H9 (cell line): Measurements from ENCODE around the gene ABHD17C. TPM values are rescaled to one million over a fixed set of nuclear protein-coding genes. Genes with fewer than 3 reads are reported as not detected.

Experiments
- DNase-seq: peaks from one replicate; pipeline ENCODE4 v3.0.0-alpha.2; 2017
- H2AFZ ChIP-seq: one replicate; pipeline ENCODE4 v1.6.1; 2013; ENCODE audit warnings: mild to moderate bottlenecking, low read length, control low read depth, moderate library complexity
- H2AK5ac ChIP-seq: 2 replicates; pipeline ENCODE4 v1.6.1; 2013; ENCODE audit warnings: low read length, control low read depth, mixed read lengths; ENCODE audit not compliant: insufficient read length
- H2BK120ac ChIP-seq: one replicate; pipeline ENCODE4 v1.6.1; 2013; ENCODE audit warnings: low read depth, mild to moderate bottlenecking, low read length, control low read depth, inconsistent platforms; ENCODE audit not compliant: poor library complexity, severe bottlenecking
- H2BK12ac ChIP-seq: 2 replicates; pipeline ENCODE4 v1.6.1; 2013; ENCODE audit warnings: low read length, control low read depth, mixed read lengths, low read depth; ENCODE audit not compliant: insufficient read length
- H2BK15ac ChIP-seq: 2 replicates; pipeline ENCODE4 v1.6.1; 2013; ENCODE audit warnings: low read depth, low read length, control low read depth
- H2BK20ac ChIP-seq: one replicate; pipeline ENCODE4 v1.6.1; 2013; ENCODE audit warnings: low read depth, mild to moderate bottlenecking, low read length, control low read depth, inconsistent platforms; ENCODE audit not compliant: poor library complexity, severe bottlenecking
- H2BK5ac ChIP-seq: 2 replicates; pipeline ENCODE4 v1.6.1; 2013; ENCODE audit warnings: low read length, control low read depth, mixed read lengths; ENCODE audit not compliant: insufficient read length
- H3K14ac ChIP-seq: 2 replicates; pipeline ENCODE4 v1.6.1; 2013; ENCODE audit warnings: low read length, control low read depth; ENCODE audit not compliant: insufficient read depth
- H3K18ac ChIP-seq: 2 replicates; pipeline ENCODE4 v1.6.1; 2013; ENCODE audit warnings: low read depth, mild to moderate bottlenecking, mixed read lengths, low read length, control low read depth; ENCODE audit not compliant: insufficient read length
- H3K23ac ChIP-seq: 2 replicates; pipeline ENCODE4 v1.6.1; 2013; ENCODE audit warnings: low read length, control low read depth, mixed read lengths, low read depth; ENCODE audit not compliant: insufficient read length
- H3K23me2 ChIP-seq: 2 replicates; pipeline ENCODE4 v1.6.1; 2013; ENCODE audit warnings: low read depth, mild to moderate bottlenecking, mixed read lengths, low read length, control low read depth; ENCODE audit not compliant: insufficient read length, poor library complexity, severe bottlenecking
- H3K27ac ChIP-seq: 2 replicates; pipeline ENCODE4 v1.5.1; 2013; ENCODE audit warnings: low read length, control low read depth, mixed read lengths, low read depth; ENCODE audit not compliant: insufficient read length
- H3K27me3 ChIP-seq: 2 replicates; pipeline ENCODE4 v1.6.1; 2013; ENCODE audit warnings: low read length, control low read depth, inconsistent platforms; ENCODE audit not compliant: insufficient read depth
- H3K4ac ChIP-seq: 2 replicates; pipeline ENCODE4 v1.6.1; 2013; ENCODE audit warnings: low read depth, mild to moderate bottlenecking, control low read depth, inconsistent platforms, low read length, moderate library complexity
- H3K4me1 ChIP-seq: 2 replicates; pipeline ENCODE4 v1.6.1; 2013; ENCODE audit warnings: low read length, control low read depth, inconsistent platforms; ENCODE audit not compliant: insufficient read depth
- H3K4me2 ChIP-seq: 2 replicates; pipeline ENCODE4 v1.6.1; 2013; ENCODE audit warnings: low read length, control low read depth, mixed read lengths; ENCODE audit not compliant: insufficient read length, insufficient read depth
- H3K56ac ChIP-seq: 2 replicates; pipeline ENCODE4 v1.6.1; 2013; ENCODE audit warnings: low read depth, mild to moderate bottlenecking, mixed read lengths, low read length, control low read depth; ENCODE audit not compliant: insufficient read length
- H3K79me1 ChIP-seq: 2 replicates; pipeline ENCODE4 v1.6.1; 2013; ENCODE audit warnings: low read depth, mild to moderate bottlenecking, moderate library complexity, low read length, control low read depth, inconsistent platforms; ENCODE audit not compliant: insufficient read depth, poor library complexity, severe bottlenecking
- H3K79me2 ChIP-seq: 2 replicates; pipeline ENCODE4 v1.6.1; 2013; ENCODE audit warnings: low read length, control low read depth, inconsistent platforms; ENCODE audit not compliant: insufficient read depth
- H3K9ac ChIP-seq: 2 replicates; pipeline ENCODE4 v1.6.1; 2013; ENCODE audit warnings: low read length, control low read depth, mixed read lengths; ENCODE audit not compliant: insufficient read length; ENCODE audit errors: extremely low read depth
- H3K9me3 ChIP-seq: one replicate; pipeline ENCODE4 v1.6.1; 2013; ENCODE audit warnings: low read depth, low read length, inconsistent platforms; ENCODE audit not compliant: control insufficient read depth
- H3T11ph ChIP-seq: one replicate; pipeline ENCODE4 v1.6.1; 2013; ENCODE audit warnings: mild to moderate bottlenecking, low read length, control low read depth, inconsistent platforms
- H4K20me1 ChIP-seq: one replicate; pipeline ENCODE4 v1.6.1; 2013; ENCODE audit not compliant: control insufficient read depth, insufficient read length, insufficient read depth
- H4K5ac ChIP-seq: 2 replicates; pipeline ENCODE4 v1.6.1; 2013; ENCODE audit warnings: low read depth, mild to moderate bottlenecking, mixed read lengths, low read length, control low read depth; ENCODE audit not compliant: insufficient read length
- H4K8ac ChIP-seq: replicated peaks from 2 replicates; pipeline ENCODE4 v1.6.1; 2013; ENCODE audit warnings: low read length, control low read depth, mixed read lengths, low read depth; ENCODE audit not compliant: insufficient read length
- H4K91ac ChIP-seq: 2 replicates; pipeline ENCODE4 v1.6.1; 2013; ENCODE audit warnings: low read depth, mild to moderate bottlenecking, moderate library complexity, mixed read lengths, low read length, control low read depth; ENCODE audit not compliant: insufficient read length
- H3K27ac Mint-ChIP-seq, 3 experiments: 2 replicates in 2 of 3; 3 replicates in 1 of 3; pipeline ENCODE4 v1.8.0; 2020 to 2021; ENCODE audit warnings: mixed read lengths in 3 of 3, mild to moderate bottlenecking in 1 of 3, moderate library complexity in 1 of 3
- H3K27me3 Mint-ChIP-seq: 2 replicates; pipeline ENCODE4 v1.8.0; 2021; ENCODE audit warnings: low read depth, mild to moderate bottlenecking, moderate library complexity, mixed read lengths
- H3K36me3 Mint-ChIP-seq, 3 experiments: 2 replicates in 2 of 3; 3 replicates in 1 of 3; pipeline ENCODE4 v1.8.0; 2020 to 2021; ENCODE audit warnings: low read depth in 3 of 3, mixed read lengths in 3 of 3; ENCODE audit not compliant: insufficient read depth in 1 of 3
- H3K4me1 Mint-ChIP-seq, 2 experiments: 2 replicates each; pipeline ENCODE4 v1.8.0; 2020; ENCODE audit warnings: mixed read lengths in 2 of 2
- H3K4me3 Mint-ChIP-seq, 2 experiments: 2 replicates in 1 of 2; 3 replicates in 1 of 2; pipeline ENCODE4 v1.8.0; 2020 to 2021; ENCODE audit warnings: mild to moderate bottlenecking in 2 of 2, mixed read lengths in 2 of 2, moderate library complexity in 1 of 2
- H3K9me3 Mint-ChIP-seq, 2 experiments: 2 replicates in 1 of 2; 3 replicates in 1 of 2; pipeline ENCODE4 v1.8.0; 2020; ENCODE audit warnings: mild to moderate bottlenecking in 2 of 2, mixed read lengths in 2 of 2, moderate library complexity in 1 of 2
- WGBS: extraction: QIAGEN DNeasy Blood & Tissue Kit; methylation state at CpG from one replicate; pipeline ENCODE4 v1.1.7; 2013; ENCODE audit warnings: missing lambda C conversion rate, low lambda C conversion rate, mixed read lengths; ENCODE audit not compliant: insufficient read length; ENCODE audit errors: extremely low coverage; 5-methylcytosine and 5-hydroxymethylcytosine counted together
- total RNA-seq: library from RNA; stranded (reverse); gene quantifications from 2 replicates; pipeline ENCODE4 v1.2.1, GENCODE V29; 2021
- TF ChIP-seq, protein P1 (sequence below): fragments of 200-600 bp; sonication (generic); conservative IDR thresholded peaks from 3 replicates; pipeline ENCODE4 v1.8.0; 2021; ENCODE audit warnings: antibody characterized with exemption, mild to moderate bottlenecking

The ABHD17C gene
- total RNA-seq, 1 experiment from 2014 or later, result 21.5 TPM

DNA sequence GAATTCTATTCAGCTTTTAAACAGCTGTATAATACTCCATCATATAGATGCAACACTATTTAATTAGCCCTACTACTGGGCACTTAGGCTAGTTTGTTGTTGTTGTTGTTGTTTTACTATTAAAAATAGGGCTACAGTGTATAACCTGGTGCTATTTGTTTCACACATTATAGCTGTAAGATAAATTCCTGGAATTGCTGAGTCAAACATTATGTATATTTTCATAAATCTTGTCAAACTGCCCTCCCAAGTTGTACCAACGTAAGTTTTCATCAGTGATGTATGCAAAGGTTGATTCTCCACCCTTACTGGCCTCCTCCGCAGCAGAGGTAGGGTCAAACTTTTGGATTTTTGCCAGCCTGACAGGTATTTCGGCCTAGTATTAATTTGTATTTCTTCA is 80.2 kb downstream of the ABHD17C start:
- Histone ChIP-seq H3K27me3 (peaks cover 8% of the 10 kb centered on the region; the same call in 1 of the 2 replicates), H3T11ph (no peak overlapping the region), H4K91ac (no peak overlapping the region), H2BK12ac (no peak overlapping the region), H3K14ac (no peak overlapping the region), H3K9me3 (no peaks in the 10 kb centered on the region), H2BK5ac (no peak overlapping the region), H2AK5ac (no peak overlapping the region), H3K4me1 (no peaks in the 10 kb centered on the region), H3K79me1 (no peaks in the 10 kb centered on the region), H2BK20ac (no peak overlapping the region), H3K4ac (no peak overlapping the region), H4K20me1 (no peaks in the 10 kb centered on the region), H3K79me2 (no peaks in the 10 kb centered on the region), H3K18ac (no peak overlapping the region), H2AFZ (no peak overlapping the region), H3K23ac (no peak overlapping the region), H2BK120ac (no peak overlapping the region), H4K5ac (no peak overlapping the region), H3K4me2 (no peak overlapping the region), H4K8ac (no peak overlapping the region), H3K27ac (no peak overlapping the region), H3K56ac (no peak overlapping the region), H2BK15ac (no peak overlapping the region), H3K9ac (no peak overlapping the region), H3K23me2 (peaks cover 16% of the 10 kb centered on the region)
- no peaks in the 10 kb centered on the region for H3K36me3 Mint-ChIP-seq
- no peak overlapping the region for H3K27ac Mint-ChIP-seq
- no CpG with 5 or more reads among the region's 3 CpGs for WGBS
- H3K27me3 Mint-ChIP-seq, result peaks cover 37% of the 10 kb centered on the region
- TF ChIP-seq, protein P1, sequence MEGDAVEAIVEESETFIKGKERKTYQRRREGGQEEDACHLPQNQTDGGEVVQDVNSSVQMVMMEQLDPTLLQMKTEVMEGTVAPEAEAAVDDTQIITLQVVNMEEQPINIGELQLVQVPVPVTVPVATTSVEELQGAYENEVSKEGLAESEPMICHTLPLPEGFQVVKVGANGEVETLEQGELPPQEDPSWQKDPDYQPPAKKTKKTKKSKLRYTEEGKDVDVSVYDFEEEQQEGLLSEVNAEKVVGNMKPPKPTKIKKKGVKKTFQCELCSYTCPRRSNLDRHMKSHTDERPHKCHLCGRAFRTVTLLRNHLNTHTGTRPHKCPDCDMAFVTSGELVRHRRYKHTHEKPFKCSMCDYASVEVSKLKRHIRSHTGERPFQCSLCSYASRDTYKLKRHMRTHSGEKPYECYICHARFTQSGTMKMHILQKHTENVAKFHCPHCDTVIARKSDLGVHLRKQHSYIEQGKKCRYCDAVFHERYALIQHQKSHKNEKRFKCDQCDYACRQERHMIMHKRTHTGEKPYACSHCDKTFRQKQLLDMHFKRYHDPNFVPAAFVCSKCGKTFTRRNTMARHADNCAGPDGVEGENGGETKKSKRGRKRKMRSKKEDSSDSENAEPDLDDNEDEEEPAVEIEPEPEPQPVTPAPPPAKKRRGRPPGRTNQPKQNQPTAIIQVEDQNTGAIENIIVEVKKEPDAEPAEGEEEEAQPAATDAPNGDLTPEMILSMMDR, result no peak
- no peak for DNase-seq
- H3K9me3 Mint-ChIP-seq, result no peaks in the 10 kb centered on the region
- H3K4me3 Mint-ChIP-seq, result no peak overlapping the region
- peaks cover 8% of the 10 kb centered on the region in 2 experiments for H3K4me1 Mint-ChIP-seq
